Right lobe of liver (tissue), 6 donors: ENCODE data around the gene RSRC1. TPM values are rescaled to one million over a fixed set of nuclear protein-coding genes. Genes with fewer than 3 reads are reported as not detected.

Source experiments
- ATAC-seq, 4 donors: fragments of 200-7000 bp; cut with Tn5 transposase; one replicate each; pipeline ENCODE4 v1.9.1; 2020; ENCODE audit warnings: mild to moderate bottlenecking in 4 of 4, moderate library complexity in 4 of 4
- DNase-seq, 3 donors: peaks; one replicate each; pipeline ENCODE4 v3.0.0-alpha.2; 2020
- H3K27ac ChIP-seq, 3 donors: fragments of 200-600 bp; one replicate each; pipeline ENCODE4 v1.8.0; 2022
- H3K27me3 ChIP-seq, 2 donors: fragments of 200-600 bp; one replicate each; pipeline ENCODE4 v1.8.0; 2022
- H3K36me3 ChIP-seq, 4 donors: fragments of 200-600 bp; sonication (generic) in 1 of 4; one replicate each; pipeline versions ENCODE4 v1.5.1 to v1.8.0; 2017 to 2022; ENCODE audit warnings: control low read depth in 1 of 4
- H3K4me1 ChIP-seq, 4 donors: fragments of 200-600 bp; sonication (generic) in 1 of 4; one replicate each; pipeline versions ENCODE4 v1.5.1 to v1.8.0; 2017 to 2022; ENCODE audit warnings: control low read depth in 1 of 4
- H3K4me3 ChIP-seq, 3 donors: fragments of 200-600 bp; one replicate each; pipeline ENCODE4 v1.8.0; 2022
- H3K9me3 ChIP-seq, 4 donors: fragments of 200-600 bp; sonication (generic) in 1 of 4; one replicate each; pipeline versions ENCODE4 v1.5.1 to v1.8.0; 2017 to 2022; ENCODE audit warnings: control low read depth in 1 of 4
- CTCF ChIP-seq, 4 donors: fragments of 200-600 bp in 3 of 4; fragments of 450-650 bp in 1 of 4; IDR thresholded peaks; one replicate each; pipeline versions ENCODE4 v1.5.1 to v1.8.0; 2016 to 2022; ENCODE audit warnings: antibody characterized with exemption in 4 of 4, mild to moderate bottlenecking in 2 of 4
- POLR2A ChIP-seq: fragments of 450-650 bp; IDR thresholded peaks from one replicate; pipeline ENCODE4 v1.6.1; 2017; ENCODE audit warnings: antibody characterized with exemption, mild to moderate bottlenecking
- WGBS: methylation state at CpG from one replicate; pipeline ENCODE4 v1.1.6; 2018; ENCODE audit warnings: low coverage, low lambda C conversion rate; ENCODE audit not compliant: insufficient coverage; ENCODE audit errors: missing lambda C conversion rate; 5-methylcytosine and 5-hydroxymethylcytosine counted together
- intact Hi-C, 2 donors: fragments of 100-400 bp; cut with DNase I; formaldehyde crosslinking; loops; one replicate each; pipeline versions ENCODE4 v1.11.2 to v1.14.1; 2022
- total RNA-seq, 6 experiments: library from RNA; depleted of rRNA in 2 of 6; stranded (reverse); fragments of >200 nt in 2 of 6; fragmentation: NEBNext Ultra II Directional in 3 of 6; extraction: Animal tissue kit (Norgen Biotek cat#: 25700) in 3 of 6; gene quantifications; one replicate each; pipeline versions ENCODE4 v1.1.0 to v1.2.4, GENCODE V29; 2016 to 2023
- donor health status: DM: no; HTN: yes; CAD: no.
- donor health status: DM: no; HTN: no; CAD: no.
- donor health status: DM: no; HTN: no; CAD: no.
- donor health status: DM: no; HTN: yes; CAD: no.
- donor health status: DM: no; HTN: yes; CAD: no.

RSRC1 gene
- total RNA-seq, 6 experiments from 2014 or later = 10.8 to 22.1 (median 11.7) TPM

- H3K36me3 ChIP-seq = no peaks in the 10 kb centered on the region
- intact Hi-C loops = no loop called here
- DNase-seq (no peak), ATAC-seq (no peak)
- no peaks in the 10 kb centered on the region for H3K4me1 ChIP-seq
- H3K9me3 ChIP-seq = no peaks in the 10 kb centered on the region
- no peaks in the 10 kb centered on the region for H3K27me3 ChIP-seq
- no peak overlapping the region for H3K4me3 ChIP-seq
- H3K27ac ChIP-seq = no peak overlapping the region
- TF ChIP-seq POLR2A (no peak), CTCF (IDR thresholded peaks at IDR 0.05) (no peak)
These were observed 169.7 kb downstream of the RSRC1 start for GRCh38 chr3:158279609-158280008.

- intact Hi-C loops = no loop called here
- Histone ChIP-seq H3K4me1 (no peaks in the 10 kb centered on the region), H3K36me3 (no peaks in the 10 kb centered on the region), H3K4me3 (no peak overlapping the region), H3K27me3 (no peaks in the 10 kb centered on the region), H3K27ac (no peak overlapping the region), H3K9me3 (no peaks in the 10 kb centered on the region)
- WGBS = 90% methylated on average over 2 of the region's 2 CpGs
- TF ChIP-seq POLR2A = no peak
- TF ChIP-seq CTCF (IDR thresholded peaks at IDR 0.05) = no peak
- ATAC-seq = no peak
- DNase-seq = no peak
These were observed 185.9 kb downstream of the RSRC1 start for GRCh38 chr3:158295771-158296170.

- no peaks in the 10 kb centered on the region for H3K9me3 ChIP-seq
- intact Hi-C loops = no loop called here
- TF ChIP-seq POLR2A = no peak
- TF ChIP-seq CTCF (IDR thresholded peaks at IDR 0.05) = no peak
- no peak overlapping the region for H3K4me3 ChIP-seq
- H3K4me1 ChIP-seq = no peaks in the 10 kb centered on the region
- H3K36me3 ChIP-seq = no peaks in the 10 kb centered on the region
- H3K27me3 ChIP-seq = no peaks in the 10 kb centered on the region
- DNase-seq = no peak
- no peak for ATAC-seq
- no peak overlapping the region for H3K27ac ChIP-seq
These were observed 188.1 kb downstream of the RSRC1 start for GRCh38 chr3:158297940-158298339.

- 94% methylated on average over 8 of the region's 8 CpGs for WGBS
- no peak for DNase-seq
- no peaks in the 10 kb centered on the region for H3K27me3 ChIP-seq
- TF ChIP-seq POLR2A = no peak
- no peak for TF ChIP-seq CTCF (IDR thresholded peaks at IDR 0.05)
- H3K4me3 ChIP-seq = no peak overlapping the region
- no peaks in the 10 kb centered on the region for H3K36me3 ChIP-seq
- intact Hi-C loops = no loop called here
- H3K27ac ChIP-seq = no peak overlapping the region
- H3K4me1 ChIP-seq = no peaks in the 10 kb centered on the region
- ATAC-seq = no peak
- H3K9me3 ChIP-seq = no peaks in the 10 kb centered on the region
These were observed 198.5 kb downstream of the RSRC1 start for GRCh38 chr3:158308236-158308928.

GRCh38 chr3:158312560-158313141 lies 202.8 kb downstream of the RSRC1 start:
- H3K4me3 ChIP-seq = no peak overlapping the region
- no peaks in the 10 kb centered on the region for H3K36me3 ChIP-seq
- no peaks in the 10 kb centered on the region for H3K4me1 ChIP-seq
- intact Hi-C loops = no loop called here
- ATAC-seq (no peak), DNase-seq (no peak)
- no peaks in the 10 kb centered on the region for H3K9me3 ChIP-seq
- H3K27me3 ChIP-seq = no peaks in the 10 kb centered on the region
- TF ChIP-seq CTCF (IDR thresholded peaks at IDR 0.05) (no peak), POLR2A (no peak)
- H3K27ac ChIP-seq = no peak overlapping the region
